Cardiac septum (tissue), 1 donor: ENCODE results near the gene AMZ2. TPM values are rescaled to one million over a fixed set of nuclear protein-coding genes. Genes with fewer than 3 reads are reported as not detected.
"Not testable (repeated sequence)": the region's sequence is repeated elsewhere in the genome, so short reads cannot be mapped to it uniquely, and the experiment has no call there.

ENCODE experiments used
- DNase-seq: peaks from one replicate; pipeline ENCODE4 v3.0.0-alpha.2; 2020; ENCODE audit warnings: low spot score
- intact Hi-C: fragments of 100-400 bp; cut with DNase I; formaldehyde crosslinking; loops from one replicate; pipeline ENCODE4 v1.14.0; 2022
- total RNA-seq: library from RNA; stranded (reverse); fragmentation: NEBNext Ultra II Directional; extraction: Animal tissue kit (Norgen Biotek cat#: 25700); gene quantifications from one replicate; pipeline ENCODE4 v1.2.1, GENCODE V29; 2021
- donor health status: DM: no; HTN: no; CAD: no.

The AMZ2 gene
- total RNA-seq, 1 donor from 2014 or later: 97.4 TPM

DNA sequence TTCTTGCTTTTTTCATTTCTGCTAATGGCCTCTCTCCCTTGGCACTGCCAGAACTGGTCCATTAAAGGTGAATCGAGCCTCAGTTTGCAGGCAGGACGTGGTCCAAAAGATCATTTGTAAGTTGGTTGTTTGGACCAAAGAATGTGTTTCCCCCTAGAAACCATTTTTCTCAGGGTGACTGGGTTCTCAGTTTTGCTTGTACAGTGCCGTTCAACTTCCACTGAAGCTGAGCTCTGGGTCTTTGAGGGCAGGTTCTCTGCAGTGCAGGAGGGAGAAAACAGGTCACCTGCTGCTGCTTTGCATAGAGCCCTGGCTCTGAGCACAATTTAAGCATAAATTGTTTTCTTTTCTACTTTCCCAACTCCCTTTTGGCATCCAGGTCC, 9.0 kb upstream of the AMZ2 start:
- no peak for DNase-seq
- intact Hi-C loops: no loop called here

- intact Hi-C loops: no loop called here
- no peak for DNase-seq
Observed at GRCh38 chr17:68239632-68240366, 8.0 kb upstream of the AMZ2 start.

DNA sequence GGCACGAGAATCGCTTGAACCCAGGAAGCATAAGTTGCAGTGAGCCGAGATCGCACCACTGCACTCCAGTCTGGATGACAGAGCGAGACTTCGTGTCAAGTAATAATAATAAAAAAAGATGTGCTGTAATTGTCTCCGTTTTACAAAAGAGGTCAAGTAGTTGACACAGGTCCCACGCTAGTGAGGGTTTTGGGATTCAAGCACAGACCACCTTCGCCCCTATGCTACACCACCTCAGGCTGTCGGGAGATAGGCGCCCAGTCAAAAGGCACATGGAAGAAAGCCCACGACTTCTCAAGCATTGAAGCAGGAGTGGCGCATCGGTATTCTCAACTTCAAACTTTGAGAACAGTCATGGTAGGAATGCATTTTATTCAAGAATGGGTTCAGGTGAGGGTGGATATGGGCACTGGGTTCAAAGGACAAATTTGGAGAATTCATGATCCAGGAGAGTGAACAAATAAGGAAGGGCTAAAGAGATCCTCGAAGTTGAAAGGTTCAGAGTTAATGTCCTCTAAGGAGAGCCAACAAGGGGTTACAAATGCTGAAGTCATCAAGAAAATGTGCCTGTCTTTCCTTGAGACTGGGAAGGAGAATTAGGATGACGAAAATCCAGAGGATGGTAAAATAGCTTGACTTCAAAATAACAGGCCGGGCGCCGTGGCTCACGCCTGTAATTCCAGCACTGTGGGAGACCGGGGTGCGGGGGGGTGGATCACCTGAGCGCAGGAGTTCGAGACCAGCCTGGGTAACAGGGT, 1.4 kb upstream of the AMZ2 start:
- intact Hi-C loops: loop anchor here (5.0 kb wide), 3 partner anchors 39 to 529 kb away; partner anchors contain the start of genes NOL11 and WIPI1
- no peak for DNase-seq

GRCh38 chr17:68248199-68248825, 469 bp downstream of the AMZ2 start:
- no peak for DNase-seq
- intact Hi-C loops: loop anchor here (5.0 kb wide), 3 partner anchors 41 to 531 kb away; partner anchors contain the start of genes NOL11 and WIPI1

DNA sequence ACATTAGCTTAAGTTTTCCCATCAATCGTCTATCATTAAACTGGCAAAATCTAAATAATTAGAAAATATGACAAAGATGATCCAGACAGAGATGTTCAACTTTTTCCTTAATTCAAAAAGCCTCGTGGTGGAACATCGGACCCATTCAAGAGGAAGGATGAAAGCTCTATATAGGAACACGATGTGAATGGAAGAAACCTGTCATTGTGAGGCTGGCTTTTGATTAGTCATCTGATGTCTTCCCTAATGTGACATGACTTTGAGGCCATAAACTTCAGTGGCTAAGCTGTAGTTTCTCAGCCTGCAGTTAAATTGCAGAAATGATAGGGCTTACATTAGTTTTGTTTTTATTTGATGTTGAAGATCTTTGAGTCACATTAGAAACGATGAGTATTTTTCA, 1.0 kb downstream of the AMZ2 start:
- no peak for DNase-seq
- intact Hi-C loops: loop anchor here (5.0 kb wide), 3 partner anchors 42 to 532 kb away; partner anchors contain the start of genes NOL11 and WIPI1

DNA sequence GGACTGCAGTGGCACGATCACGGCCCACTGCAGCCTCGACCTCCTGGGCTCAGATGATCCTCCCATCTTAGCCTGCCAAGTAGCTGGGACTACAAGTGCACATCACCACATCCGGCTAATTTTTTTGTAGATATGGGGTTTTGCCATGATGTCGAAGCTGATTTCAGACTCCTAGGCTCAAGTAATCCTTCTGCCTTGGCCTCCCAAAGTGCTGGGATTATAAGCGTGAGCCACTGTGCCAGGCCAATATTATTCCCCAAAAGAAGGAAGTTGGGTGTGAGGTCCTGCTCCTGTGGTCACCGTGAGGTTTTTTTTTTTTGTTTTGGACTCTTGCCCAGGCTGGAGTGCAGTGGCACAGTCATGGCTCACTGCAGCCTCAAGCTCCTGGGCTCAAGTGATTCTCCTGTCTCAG, 1.5 kb downstream of the AMZ2 start:
- intact Hi-C loops: loop anchor here (5.0 kb wide), 3 partner anchors 42 to 532 kb away; partner anchors contain the start of genes NOL11 and WIPI1
- DNase-seq: no peak

DNA sequence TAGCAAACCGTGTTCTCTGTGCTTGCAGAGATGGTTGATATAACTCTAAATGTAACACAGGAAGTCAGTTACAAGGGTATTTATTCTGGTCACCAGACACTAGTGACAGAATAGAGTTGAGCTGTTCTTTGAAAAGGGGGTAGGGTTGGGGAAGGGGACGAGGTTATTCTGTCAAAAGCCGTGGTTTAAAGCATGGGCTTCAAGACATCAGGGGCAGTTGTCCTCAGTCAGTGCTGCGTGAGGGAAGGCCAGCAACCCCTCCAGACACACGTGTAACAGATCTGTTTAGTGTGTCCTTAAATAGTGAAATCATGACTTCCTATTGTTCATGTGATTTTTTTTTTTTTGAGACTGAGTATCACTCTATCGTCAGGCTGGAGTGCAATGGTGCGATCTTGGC, 5.6 kb downstream of the AMZ2 start:
- intact Hi-C loops, DNase-seq: not testable (repeated sequence)

GRCh38 chr17:68255151-68255550, 7.3 kb downstream of the AMZ2 start:
- no peak for DNase-seq
- intact Hi-C loops: no loop called here

DNA sequence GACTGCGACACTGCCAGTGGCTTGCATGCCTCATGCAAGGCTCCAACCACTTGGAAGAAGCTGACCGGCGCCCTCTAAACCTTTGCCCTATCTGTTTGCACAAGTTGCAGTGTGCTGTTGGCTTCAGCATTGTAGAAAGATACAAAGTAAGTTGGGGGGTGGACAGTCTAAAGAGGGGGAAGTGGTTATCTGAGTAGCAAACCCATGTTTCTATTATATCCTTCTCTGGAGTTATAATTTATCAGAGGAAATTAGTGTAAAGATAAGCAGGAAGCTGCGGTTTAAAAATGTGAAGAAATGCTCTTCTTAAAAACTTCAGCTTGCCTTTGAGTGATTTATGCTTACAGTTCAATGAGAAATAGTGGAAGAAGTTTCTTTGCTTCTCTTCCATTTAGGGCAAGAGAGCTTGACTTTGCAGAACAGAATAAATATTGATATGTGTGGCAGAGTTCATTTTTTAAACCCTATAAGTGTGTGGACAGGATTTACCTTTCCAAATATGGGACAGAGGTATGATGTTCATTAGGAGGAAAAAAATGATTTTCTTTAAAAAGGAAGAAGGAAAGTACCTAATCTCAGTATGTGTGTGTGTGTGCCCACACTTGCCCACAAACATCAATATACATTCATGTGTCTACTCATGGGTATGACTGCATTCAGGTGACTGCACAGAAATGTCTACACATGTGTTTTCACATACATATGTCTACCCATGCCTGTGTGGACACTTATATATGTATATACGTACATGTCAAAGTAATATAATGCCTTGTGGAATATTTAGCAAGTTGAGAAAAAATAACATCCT, 8.1 kb downstream of the AMZ2 start:
- DNase-seq: no peak
- intact Hi-C loops: no loop called here

DNA sequence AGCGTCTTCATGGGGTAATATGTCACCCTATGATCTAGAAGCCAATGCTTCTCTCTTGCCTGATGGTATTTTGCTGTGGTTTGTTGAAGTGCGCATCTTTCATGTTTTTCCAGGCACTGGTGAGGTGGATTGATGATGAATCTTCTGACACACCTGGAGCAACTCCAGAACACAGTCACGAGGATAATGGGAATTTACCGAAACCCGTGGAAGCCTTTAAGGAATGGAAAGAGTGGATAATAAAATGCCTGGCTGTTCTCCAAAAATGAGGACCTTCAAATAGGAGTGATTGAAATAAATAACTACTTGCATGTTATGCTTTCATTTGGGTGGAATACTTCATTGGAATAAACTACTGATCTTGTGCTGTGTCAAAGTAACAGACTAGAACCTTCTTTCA, 8.9 kb downstream of the AMZ2 start:
- intact Hi-C loops, DNase-seq: not testable (repeated sequence)

GRCh38 chr17:68257934-68258333, 10.1 kb downstream of the AMZ2 start:
- intact Hi-C loops: no loop called here
- no peak for DNase-seq

DNA sequence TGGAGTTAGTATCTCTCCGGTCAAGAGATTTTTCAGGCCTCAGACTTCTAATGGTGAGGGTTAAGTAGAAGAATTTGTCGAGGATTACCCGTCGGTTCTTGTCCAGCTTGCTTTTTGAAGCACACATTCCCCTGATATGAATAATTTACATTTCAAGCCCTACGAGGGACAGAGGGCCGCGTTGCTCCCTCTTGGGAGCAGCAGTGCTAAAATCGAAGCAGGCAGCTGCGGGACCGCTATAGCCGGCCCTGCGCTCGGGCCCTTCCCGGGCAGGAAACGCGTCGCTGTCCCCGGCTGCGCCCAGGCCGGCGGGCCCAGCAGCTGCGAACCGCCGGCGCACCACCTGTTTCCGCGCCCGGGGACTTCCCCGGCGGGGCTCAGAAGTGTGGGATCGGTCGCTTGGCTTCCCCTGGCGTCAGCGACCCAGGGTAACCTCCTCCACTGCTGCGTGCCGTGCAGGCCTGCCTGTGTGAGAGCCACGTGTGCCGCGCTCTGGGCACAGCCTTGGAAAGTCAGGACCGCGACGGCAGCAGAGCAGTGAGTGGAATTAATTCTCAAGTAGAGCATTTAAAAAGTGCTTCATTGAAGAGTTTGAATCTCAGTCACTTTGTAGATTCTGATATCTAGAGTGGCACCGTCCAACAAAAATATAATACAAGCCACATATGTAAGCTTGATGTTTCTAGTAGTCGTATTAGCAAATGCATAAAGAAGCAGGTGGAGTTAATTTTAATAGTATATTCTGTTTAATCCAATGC, 11.2 kb downstream of the AMZ2 start:
- intact Hi-C loops, DNase-seq: not testable (repeated sequence)

GRCh38 chr17:68259648-68259951, 11.8 kb downstream of the AMZ2 start:
- intact Hi-C loops, DNase-seq: not testable (repeated sequence)

DNA sequence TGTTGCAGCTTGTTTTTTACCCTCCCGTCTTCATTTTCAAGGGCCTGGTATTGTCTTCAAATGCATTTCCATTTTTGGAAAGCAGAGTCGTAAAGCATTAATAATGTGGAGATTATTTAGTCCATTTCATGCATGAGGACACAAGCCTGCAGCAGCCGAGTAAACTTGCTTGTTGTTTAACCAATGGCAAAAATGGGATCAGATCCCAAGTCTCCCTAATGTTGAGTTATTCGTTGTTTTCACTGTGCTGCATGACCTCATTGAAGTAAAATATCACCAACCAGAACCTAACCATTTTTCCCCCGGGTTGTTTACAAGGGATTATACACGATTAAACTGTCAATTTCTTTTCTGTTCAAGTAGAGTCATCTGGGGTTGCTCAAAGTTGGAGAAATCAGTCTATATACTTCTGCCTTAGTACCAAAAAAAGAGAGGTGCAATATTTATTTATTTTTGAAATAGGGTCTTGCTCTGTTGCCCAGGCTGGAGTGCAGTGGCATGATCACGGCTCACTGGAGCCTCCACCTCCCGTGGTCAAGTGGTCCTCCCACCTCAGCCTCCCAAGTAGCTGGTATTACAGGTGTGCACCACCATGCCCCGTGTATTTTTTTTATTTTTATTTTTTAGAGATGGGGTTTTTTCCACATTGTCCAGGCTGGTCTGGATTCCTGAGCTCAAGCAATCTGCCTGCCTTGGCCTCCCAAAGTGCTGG, 12.4 kb downstream of the AMZ2 start:
- intact Hi-C loops: loop anchor here (10.0 kb wide), 1 partner anchor 505 kb away; no protein-coding TSS in a partner anchor
- DNase-seq: no peak

DNA sequence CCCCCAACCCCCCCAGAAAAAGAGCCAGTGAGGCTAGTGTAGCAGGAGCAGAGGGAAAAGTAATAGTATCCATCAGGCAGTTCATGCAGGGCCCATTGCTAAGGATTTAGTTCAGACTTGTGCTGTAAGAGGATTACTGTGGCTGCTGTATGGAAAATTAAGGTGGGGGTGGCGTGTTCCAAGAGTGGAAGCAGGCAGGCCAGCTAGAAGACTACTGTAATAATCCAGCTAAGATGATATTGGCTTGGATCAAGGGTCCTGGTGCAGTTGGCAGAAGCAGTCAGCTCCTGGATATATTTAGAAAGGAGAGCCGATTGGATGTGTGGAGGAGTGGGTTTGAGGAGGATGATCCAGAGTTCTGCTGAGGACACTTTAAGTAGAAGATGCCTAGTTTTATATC, 14.6 kb downstream of the AMZ2 start:
- not testable (repeated sequence) for DNase-seq
- intact Hi-C loops: loop anchor here (2.0 to 10.0 kb wide), 4 partner anchors 136 to 502 kb away; no protein-coding TSS in a partner anchor

GRCh38 chr17:68263101-68263681, 15.3 kb downstream of the AMZ2 start:
- not testable (repeated sequence) for DNase-seq
- intact Hi-C loops: loop anchor here (2.0 to 10.0 kb wide), 4 partner anchors 136 to 502 kb away; no protein-coding TSS in a partner anchor

DNA sequence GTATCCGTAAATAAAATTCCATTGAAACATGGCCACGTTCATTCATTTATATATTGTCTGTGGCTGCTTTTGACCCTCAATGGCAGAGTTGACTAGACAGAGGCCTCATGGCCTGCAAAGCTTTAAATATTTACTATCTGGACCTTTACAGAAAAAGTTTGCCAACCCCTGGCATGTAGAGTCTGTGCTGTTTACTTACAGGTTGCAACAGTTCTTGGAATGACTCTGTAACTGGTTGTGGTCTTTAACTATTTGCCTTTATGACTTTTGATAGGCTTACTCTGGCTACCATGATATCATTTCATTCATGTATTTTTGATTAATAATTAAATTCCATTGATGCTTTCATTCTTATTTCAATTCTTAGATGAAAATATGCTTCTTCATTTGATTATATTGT, 18.0 kb downstream of the AMZ2 start:
- intact Hi-C loops: loop anchor here (10.0 kb wide), 1 partner anchor 499 kb away; no protein-coding TSS in a partner anchor
- not testable (repeated sequence) for DNase-seq

DNA sequence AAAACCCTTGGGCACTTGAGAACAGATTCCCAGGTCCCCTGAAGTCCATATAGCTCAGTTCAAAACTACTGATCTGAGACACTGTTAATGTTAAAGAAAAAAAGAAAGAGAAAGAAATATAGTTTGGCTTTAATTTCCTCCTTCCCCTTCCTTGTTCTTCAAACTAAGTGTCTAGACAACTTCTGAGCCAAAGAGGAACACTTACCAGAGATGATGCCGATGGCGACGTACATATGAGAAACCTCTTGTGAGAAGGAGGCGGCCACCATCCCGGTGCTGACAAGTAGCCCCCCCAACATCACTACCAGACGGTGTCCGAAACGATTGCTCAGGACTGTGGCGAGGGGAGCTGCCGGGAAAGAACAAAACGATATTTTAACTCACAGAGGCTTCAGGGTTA, 25.9 kb downstream of the AMZ2 start:
- intact Hi-C loops: no loop called here
- no peak for DNase-seq
